ENCODE results near the gene PRRC2B.

Gene PRRC2B

GRCh38 chr9:131516100-131516499, 122.2 kb downstream of the PRRC2B start:
- TF ChIP-seq, protein P1, sequence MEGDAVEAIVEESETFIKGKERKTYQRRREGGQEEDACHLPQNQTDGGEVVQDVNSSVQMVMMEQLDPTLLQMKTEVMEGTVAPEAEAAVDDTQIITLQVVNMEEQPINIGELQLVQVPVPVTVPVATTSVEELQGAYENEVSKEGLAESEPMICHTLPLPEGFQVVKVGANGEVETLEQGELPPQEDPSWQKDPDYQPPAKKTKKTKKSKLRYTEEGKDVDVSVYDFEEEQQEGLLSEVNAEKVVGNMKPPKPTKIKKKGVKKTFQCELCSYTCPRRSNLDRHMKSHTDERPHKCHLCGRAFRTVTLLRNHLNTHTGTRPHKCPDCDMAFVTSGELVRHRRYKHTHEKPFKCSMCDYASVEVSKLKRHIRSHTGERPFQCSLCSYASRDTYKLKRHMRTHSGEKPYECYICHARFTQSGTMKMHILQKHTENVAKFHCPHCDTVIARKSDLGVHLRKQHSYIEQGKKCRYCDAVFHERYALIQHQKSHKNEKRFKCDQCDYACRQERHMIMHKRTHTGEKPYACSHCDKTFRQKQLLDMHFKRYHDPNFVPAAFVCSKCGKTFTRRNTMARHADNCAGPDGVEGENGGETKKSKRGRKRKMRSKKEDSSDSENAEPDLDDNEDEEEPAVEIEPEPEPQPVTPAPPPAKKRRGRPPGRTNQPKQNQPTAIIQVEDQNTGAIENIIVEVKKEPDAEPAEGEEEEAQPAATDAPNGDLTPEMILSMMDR (IDR thresholded peaks at IDR 0.05; ENCODE audit: borderline replicate concordance, insufficient read depth, low read depth, low read length), result no peak
- H3K4me3 ChIP-seq (ENCODE audit: low read depth, low read length), result no peak overlapping the region

DNA sequence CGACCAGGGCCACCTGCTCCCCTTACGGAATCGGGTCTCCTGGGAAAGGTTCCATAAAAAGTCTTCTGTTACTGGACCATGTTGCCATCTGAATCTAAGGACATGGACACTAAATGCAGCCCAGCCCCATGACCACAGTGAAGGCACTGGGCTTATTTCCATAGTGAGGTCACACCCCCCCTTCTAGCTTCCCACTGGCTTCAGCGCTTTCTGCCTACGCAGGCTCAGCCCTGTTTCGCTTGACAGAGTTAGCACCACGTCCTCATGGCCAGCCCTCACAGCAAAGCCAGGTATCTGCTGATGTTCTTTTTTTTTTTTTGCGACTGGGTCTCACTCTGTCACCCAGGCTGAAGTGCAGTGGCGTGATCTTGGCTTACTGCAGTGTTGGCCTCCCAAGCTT, 123.0 kb downstream of the PRRC2B start:
- TF ChIP-seq, protein P1 (IDR thresholded peaks at IDR 0.05; ENCODE audit: borderline replicate concordance, insufficient read depth, low read depth, low read length), result no peak
- no peak overlapping the region for H3K4me3 ChIP-seq (ENCODE audit: low read depth, low read length)

- TF ChIP-seq, protein P1 (IDR thresholded peaks at IDR 0.05; ENCODE audit: borderline replicate concordance, insufficient read depth, low read depth, low read length), result no peak
Observed at GRCh38 chr9:131517761-131518190, 123.9 kb downstream of the PRRC2B start.

DNA sequence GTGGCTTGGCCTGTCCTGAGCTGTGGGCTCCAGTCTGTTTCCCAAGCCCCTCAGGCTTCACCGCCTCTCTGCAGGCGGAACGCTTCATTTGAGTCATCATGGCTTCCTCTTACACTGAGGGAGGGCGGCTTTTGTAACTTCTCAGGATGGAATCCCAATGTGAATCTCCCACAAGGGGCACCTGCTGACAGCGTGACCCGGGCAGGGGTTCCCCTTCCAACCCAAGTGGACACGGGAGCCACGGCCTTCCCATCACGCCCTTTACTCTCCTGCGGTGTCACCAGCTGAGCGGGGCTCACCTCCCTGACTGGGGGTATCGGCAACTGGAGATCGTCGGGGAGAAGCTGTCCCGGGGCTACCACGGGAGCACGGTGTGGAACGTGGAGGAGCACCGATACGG, 124.7 kb downstream of the PRRC2B start:
- TF ChIP-seq, protein P1 (IDR thresholded peaks at IDR 0.05; ENCODE audit: borderline replicate concordance, insufficient read depth, low read depth, low read length), result no peak
- H3K4me3 ChIP-seq (ENCODE audit: low read depth, low read length), result no peak overlapping the region

More at GRCh38 chr9:131517761-131518190, 123.9 kb downstream of the PRRC2B start:
- H3K4me3 ChIP-seq (ENCODE audit: low read depth, low read length), result no peak overlapping the region

GRCh38 chr9:131520503-131520902, 126.6 kb downstream of the PRRC2B start:
- H3K4me3 ChIP-seq (ENCODE audit: low read depth, low read length), result no peak overlapping the region
- TF ChIP-seq, protein P1 (IDR thresholded peaks at IDR 0.05; ENCODE audit: borderline replicate concordance, insufficient read depth, low read depth, low read length), result no peak

GRCh38 chr9:131521203-131521602, 127.3 kb downstream of the PRRC2B start:
- TF ChIP-seq, protein P1 (IDR thresholded peaks at IDR 0.05; ENCODE audit: borderline replicate concordance, insufficient read depth, low read depth, low read length), result no peak
- H3K4me3 ChIP-seq (ENCODE audit: low read depth, low read length), result no peak overlapping the region

- no peak overlapping the region for H3K4me3 ChIP-seq (ENCODE audit: low read depth, low read length)
- TF ChIP-seq, protein P1 (IDR thresholded peaks at IDR 0.05; ENCODE audit: borderline replicate concordance, insufficient read depth, low read depth, low read length), result no peak
Observed at GRCh38 chr9:131521822-131522221, 127.9 kb downstream of the PRRC2B start.

All from GM12875 (cell line).